Chondrocyte (in vitro differentiated cells): ENCODE measurements around the gene CPT1B. TPM values are rescaled to one million over a fixed set of nuclear protein-coding genes. Genes with fewer than 3 reads are reported as not detected.
A peak's percentile ranks its signal among the peaks of the same experiment; 100 is the strongest.

ENCODE experiments used
- DNase-seq: peaks from one replicate; pipeline ENCODE4 v3.0.0; 2021; ENCODE audit warnings: mixed read lengths, low spot score
- H3K27ac Mint-ChIP-seq: one replicate; pipeline ENCODE4 v1.8.0; 2021; ENCODE audit warnings: mild to moderate bottlenecking, moderate library complexity, mixed read lengths; ENCODE audit not compliant: unreplicated experiment
- H3K27me3 Mint-ChIP-seq: 2 replicates; pipeline ENCODE4 v1.8.0; 2021; ENCODE audit warnings: low read depth, mixed read lengths
- H3K36me3 Mint-ChIP-seq: 2 replicates; pipeline ENCODE4 v1.8.0; 2021; ENCODE audit warnings: low read depth, mixed read lengths
- H3K4me1 Mint-ChIP-seq: 2 replicates; pipeline ENCODE4 v1.8.0; 2021; ENCODE audit warnings: low read depth, mild to moderate bottlenecking, mixed read lengths
- H3K4me3 Mint-ChIP-seq: one replicate; pipeline ENCODE4 v1.8.0; 2021; ENCODE audit warnings: mild to moderate bottlenecking, moderate library complexity, mixed read lengths; ENCODE audit not compliant: unreplicated experiment
- H3K9me3 Mint-ChIP-seq: 2 replicates; pipeline ENCODE4 v1.8.0; 2021; ENCODE audit warnings: low read depth, mixed read lengths
- CTCF ChIP-seq: fragments of 200-600 bp; sonication (generic); IDR thresholded peaks from 2 replicates; pipeline ENCODE4 v1.5.0; 2021; ENCODE audit warnings: antibody characterized with exemption, mild to moderate bottlenecking, moderate library complexity
- total RNA-seq: library from RNA; stranded (reverse); gene quantifications from 3 replicates; pipeline ENCODE4 v1.2.1, GENCODE V29; 2021

The CPT1B gene
- total RNA-seq, 1 donor from 2014 or later, result 33.9 TPM

- no peak for TF ChIP-seq CTCF
- Mint-ChIP-seq H3K27ac (peak overlapping the region; percentile 51), H3K27me3 (no peaks in the 10 kb centered on the region), H3K4me3 (peak overlapping the region; percentile 75), H3K36me3 (no peaks in the 10 kb centered on the region), H3K9me3 (no peaks in the 10 kb centered on the region), H3K4me1 (peaks cover 41% of the 10 kb centered on the region)
- DNase-seq, result no peak
Observed at GRCh38 chr22:50531962-50532674, 46.1 kb downstream of the CPT1B start.

GRCh38 chr22:50531546-50531961 is 46.7 kb downstream of the CPT1B start:
- Mint-ChIP-seq H3K4me1 (peaks cover 47% of the 10 kb centered on the region), H3K27me3 (no peaks in the 10 kb centered on the region), H3K9me3 (no peaks in the 10 kb centered on the region), H3K36me3 (no peaks in the 10 kb centered on the region), H3K4me3 (peak overlapping the region; percentile 75), H3K27ac (no peak overlapping the region)
- no peak for DNase-seq
- TF ChIP-seq CTCF, result peak; percentile 19

- no peak for TF ChIP-seq CTCF
- Mint-ChIP-seq H3K27me3 (no peaks in the 10 kb centered on the region), H3K27ac (peak overlapping the region; percentile 82), H3K4me3 (peak overlapping the region; percentile 75), H3K9me3 (no peaks in the 10 kb centered on the region), H3K36me3 (no peaks in the 10 kb centered on the region), H3K4me1 (peaks cover 47% of the 10 kb centered on the region)
- DNase-seq, result no peak
Observed at GRCh38 chr22:50530877-50531545, 47.2 kb downstream of the CPT1B start.

- H3K4me1 Mint-ChIP-seq, result peaks cover 47% of the 10 kb centered on the region
- DNase-seq, result no peak
- H3K9me3 Mint-ChIP-seq, result no peaks in the 10 kb centered on the region
- H3K27ac Mint-ChIP-seq, result peak overlapping the region; percentile 82
- TF ChIP-seq CTCF, result no peak
- no peaks in the 10 kb centered on the region for H3K27me3 Mint-ChIP-seq
- no peaks in the 10 kb centered on the region for H3K36me3 Mint-ChIP-seq
- peak overlapping the region; percentile 75 for H3K4me3 Mint-ChIP-seq
Observed at GRCh38 chr22:50530580-50530876, 47.7 kb downstream of the CPT1B start.

GRCh38 chr22:50529897-50530579 is 48.2 kb downstream of the CPT1B start, which contains the start of gene TYMP:
TYMP (minus strand) TSS chr22:50530012; CDS start chr22:50529709, 303 bp downstream.
- Mint-ChIP-seq H3K4me1 (peaks cover 47% of the 10 kb centered on the region), H3K36me3 (no peaks in the 10 kb centered on the region), H3K4me3 (peak within 1 kb of the TSS; percentile 75), H3K27me3 (no peaks in the 10 kb centered on the region), H3K27ac (peak within 1 kb of the TSS; percentile 82), H3K9me3 (no peaks in the 10 kb centered on the region)
- no peak for TF ChIP-seq CTCF
- no peak for DNase-seq
